Germinal center (tissue), 1 donor: Measurements from ENCODE around the gene SDC1.
"Not testable (repeated sequence)": the region's sequence is repeated elsewhere in the genome, so short reads cannot be mapped to it uniquely, and the experiment has no call there.

Experiments
- DNase-seq: peaks from one replicate; pipeline ENCODE4 v3.0.0; 2012; ENCODE audit warnings: mixed read lengths, low spot score

SDC1 gene, protein sequence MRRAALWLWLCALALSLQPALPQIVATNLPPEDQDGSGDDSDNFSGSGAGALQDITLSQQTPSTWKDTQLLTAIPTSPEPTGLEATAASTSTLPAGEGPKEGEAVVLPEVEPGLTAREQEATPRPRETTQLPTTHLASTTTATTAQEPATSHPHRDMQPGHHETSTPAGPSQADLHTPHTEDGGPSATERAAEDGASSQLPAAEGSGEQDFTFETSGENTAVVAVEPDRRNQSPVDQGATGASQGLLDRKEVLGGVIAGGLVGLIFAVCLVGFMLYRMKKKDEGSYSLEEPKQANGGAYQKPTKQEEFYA

DNA sequence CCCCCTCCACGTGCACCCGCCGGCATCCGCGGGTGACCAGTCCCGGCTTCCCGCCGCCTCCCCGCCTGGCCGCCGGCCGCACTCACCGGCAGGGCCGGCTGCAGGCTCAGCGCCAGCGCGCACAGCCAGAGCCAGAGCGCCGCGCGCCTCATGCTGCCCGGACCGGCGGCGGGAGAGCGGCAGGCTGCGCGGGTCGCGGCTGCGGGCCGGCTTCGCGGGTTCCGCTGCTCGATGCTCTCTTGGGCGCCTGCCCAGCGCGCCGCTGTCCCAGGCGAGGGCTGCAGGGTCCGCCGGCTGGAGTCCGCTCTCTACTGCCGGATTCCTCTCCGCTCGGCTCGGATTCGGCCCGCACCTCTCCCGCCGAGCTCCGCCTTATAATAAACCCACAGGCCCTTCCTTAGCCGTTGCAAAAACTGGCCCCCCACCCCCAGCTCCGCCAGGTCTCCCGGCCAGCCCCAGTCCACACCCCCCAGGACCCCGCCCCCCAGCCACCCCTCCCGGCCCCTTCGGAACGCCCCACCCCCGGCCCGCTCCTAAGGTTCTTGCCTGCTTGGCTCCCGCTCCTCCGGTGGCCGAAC, at the start of gene SDC1:
TSS of gene SDC1 (minus strand) at position 415 of the 578 bp plus-strand sequence. CDS start at position 152, 263 bp downstream.
- peak; percentile 27 for DNase-seq

DNA sequence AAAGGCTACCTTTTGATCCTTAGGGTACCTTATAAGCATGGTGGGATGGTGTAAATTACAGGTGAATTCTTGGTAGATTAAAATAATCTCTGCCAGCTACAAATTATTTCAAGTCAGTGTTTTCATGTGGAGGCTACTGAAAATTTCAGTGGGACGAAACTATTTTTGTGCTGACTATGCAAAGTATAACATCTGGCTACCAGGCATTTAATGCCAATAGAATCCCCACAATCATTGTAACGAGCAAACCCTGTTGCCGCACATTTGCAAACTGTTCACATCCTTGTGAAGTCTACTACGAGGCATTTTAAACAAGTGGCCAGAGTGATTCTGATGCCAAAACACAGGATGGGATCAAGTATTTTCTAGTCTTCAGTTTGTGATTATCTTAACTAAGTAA, 48.1 kb upstream of the SDC1 start:
- no peak for DNase-seq

DNA sequence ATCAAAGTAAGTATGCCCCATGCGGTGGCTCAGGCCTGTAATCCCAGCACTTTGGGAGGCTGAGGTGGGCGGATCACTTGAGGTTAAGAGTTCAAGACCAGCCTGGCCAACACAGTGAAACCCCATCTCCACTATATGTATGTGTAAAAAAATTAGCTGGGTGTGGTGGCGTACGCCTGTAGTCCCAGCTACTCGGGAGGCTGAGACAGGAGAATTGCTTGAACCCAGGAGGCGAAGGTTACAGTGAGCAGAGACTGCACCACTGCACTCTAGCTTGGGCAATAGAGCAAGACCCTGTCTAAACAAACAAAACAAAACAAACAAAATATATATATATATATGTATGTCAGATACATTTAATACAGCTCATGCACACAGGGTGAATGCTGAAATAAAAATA, 43.4 kb upstream of the SDC1 start:
- DNase-seq = not testable (repeated sequence)

DNA sequence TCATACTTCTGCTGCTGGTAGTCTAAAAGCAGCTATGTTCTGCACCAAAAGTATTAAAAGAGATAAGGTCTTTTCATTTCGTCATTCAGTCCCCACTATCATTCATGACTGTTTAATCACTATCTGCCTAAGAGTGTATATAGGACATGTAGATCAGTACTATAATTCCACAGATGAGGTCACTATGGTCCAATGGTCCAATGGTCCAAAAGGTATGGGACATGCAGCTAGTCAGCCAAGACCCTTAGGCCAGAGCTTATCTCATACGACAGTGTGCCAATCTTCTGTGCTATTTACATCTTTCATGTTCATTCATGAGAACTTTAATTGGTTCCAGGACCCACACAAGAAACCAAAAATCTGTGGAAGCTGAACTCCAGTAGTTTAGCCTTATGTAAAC, 42.6 kb upstream of the SDC1 start:
- no peak for DNase-seq

DNA sequence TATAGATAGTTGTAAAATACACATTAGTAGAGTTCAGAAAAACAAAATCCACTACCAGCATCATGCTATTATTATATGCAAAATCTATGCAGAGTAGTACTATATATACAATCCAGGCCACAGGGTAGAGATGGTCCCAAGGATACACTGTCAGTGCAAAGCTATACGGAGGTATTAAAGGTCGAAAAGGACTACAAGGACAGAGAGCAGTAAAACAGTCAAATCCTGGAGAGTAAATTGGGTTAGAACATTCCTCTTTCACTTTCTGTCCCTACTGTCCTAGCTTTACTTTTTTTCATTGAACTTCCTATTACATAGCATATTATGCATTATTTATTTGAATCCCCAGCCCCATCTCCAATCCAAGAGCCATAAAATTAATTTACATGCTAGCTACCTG, 39.7 kb upstream of the SDC1 start:
- no peak for DNase-seq

DNA sequence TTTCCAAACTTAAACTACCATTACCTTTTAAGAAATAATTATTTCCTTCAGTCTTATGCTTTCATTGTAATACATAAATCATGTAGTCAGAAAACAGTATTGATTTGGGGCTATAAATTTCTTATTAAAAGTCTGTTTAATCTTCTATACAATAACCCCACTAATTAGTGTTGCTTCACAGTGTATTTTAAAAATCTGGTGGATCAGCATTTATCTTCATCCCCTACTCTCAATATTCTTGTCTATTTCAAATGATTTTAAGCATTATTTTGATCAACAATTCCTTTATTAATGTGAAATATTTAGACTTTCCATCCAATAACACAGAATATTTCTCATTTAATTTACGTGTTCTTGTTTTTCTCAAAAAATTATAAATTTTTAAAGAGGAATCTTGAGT, 32.5 kb upstream of the SDC1 start:
- DNase-seq = no peak

DNA sequence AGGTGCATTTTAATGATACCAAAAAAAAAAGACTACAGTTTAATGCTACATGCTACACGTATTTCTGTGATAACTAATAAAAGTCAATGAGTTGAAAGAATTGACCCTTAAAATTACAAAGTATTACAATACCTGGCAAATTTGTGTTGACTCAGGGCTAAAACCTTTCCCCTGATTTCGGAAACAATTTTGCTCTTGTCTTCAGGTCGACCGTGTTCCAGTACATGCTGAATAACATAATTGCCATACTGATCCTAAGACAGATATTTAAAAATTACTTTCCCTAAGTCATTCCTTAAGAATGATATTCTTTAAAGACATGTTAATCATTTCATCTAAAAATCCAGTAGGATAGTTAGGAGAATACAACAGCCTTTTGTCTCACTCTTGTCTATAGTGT, 29.8 kb upstream of the SDC1 start:
- DNase-seq = no peak

DNA sequence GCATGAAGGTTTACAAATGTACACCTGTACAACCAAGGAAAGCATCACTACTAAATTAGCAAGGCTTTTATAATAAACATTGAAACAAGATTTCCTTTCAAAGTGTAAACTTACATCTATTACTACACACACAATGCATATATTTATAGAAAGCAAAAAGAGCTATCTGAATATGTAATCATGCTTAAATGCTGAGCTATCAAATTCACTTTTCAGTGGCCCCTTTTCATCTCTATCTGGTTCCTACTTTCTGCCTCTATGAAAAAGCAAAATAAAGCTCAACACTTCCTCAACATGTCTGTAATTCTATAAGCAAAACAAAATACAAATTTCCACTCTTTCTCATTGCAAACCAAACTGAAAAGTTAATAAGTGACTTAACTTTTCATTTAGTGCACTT, 25.5 kb upstream of the SDC1 start:
- no peak for DNase-seq

DNA sequence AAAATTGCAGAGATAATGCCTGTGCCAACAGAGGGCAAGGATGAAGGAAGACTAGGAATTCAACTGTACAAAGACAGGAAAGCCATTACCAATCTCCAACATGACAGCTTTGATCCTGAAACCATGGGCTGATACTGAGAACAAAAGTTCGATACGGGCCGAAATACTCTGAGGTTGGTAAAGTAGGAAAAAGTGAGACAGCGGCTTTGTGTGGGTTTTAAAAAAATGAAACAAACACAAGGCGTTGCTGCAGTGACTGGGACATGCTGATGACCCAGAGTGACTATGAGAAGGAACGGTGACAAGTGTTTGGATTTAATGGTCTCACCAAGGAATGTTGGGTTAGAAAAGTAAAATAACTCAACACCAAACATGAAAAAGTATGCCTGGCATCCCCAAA, 24.2 kb upstream of the SDC1 start:
- DNase-seq = no peak

DNA sequence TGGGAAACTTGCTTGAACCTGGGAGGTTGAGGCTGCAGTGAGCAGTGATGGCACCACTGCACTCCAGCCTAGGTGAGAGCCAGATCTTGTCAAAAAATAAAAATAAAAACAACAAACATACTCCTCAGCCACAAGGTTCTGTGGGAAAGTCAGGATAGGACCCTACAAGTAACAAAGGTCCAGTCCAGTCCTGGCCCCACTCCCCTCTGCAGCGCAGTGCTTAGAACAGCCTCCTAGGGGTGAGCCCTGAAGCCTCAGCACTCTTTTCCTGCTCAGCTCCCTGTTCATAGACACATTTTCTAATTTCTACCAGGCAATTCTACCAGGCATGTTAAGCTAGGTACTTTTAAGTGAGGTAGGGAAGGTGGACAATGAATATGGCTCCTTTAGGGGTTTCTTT, 22.2 kb upstream of the SDC1 start:
- no peak for DNase-seq

DNA sequence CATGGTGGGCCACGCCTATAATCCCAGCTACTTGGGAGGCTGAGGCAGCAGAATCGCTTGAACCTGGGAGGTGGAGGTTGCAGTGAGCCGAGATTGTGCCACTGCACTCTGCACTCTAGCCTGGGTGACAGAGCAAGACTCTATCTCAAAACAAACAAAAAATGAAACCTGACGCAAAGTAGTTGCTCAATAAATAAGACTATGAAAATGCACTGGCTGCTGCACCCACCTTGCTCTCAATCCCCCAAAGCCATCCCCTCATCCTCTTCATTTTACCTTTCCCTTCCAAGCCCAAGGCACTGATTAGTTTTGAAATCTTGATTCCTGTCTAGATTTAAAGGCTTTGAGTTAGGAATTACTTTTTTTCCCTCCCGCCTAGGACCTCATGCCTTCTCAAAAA, 18.7 kb upstream of the SDC1 start:
- DNase-seq = not testable (repeated sequence)

DNA sequence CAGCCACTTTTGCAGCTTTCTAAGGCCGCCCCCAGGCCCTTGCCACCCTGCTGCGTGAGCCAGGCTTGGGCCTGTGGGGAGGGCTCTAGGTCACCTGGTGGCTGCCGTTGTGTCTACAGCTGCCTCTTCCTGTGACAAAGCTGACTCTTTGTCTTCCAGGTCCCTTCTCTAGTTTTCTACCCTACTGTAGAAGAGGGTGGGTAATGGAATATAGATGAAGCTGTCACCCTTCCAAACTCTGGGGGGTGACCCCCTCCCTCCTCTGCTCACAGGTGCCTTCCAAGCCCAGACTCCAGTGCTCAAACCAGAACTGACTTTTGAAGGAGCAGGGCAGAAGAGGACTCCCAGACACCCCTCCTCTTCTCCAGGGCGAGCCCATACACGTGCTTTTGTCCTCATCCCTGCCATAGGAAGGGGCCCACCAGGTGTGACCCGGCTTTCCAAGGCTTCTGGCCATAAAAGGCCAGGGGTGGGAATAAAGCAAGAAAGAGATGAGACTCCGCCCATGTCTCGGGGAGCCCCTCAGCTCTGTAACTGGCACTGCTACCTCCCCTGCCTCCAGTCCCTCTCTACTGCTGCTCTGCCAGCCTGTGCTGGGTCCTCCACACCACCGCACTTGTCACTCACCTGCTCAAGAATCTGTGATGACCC, 17.9 kb upstream of the SDC1 start:
- DNase-seq = peak; percentile 33

DNA sequence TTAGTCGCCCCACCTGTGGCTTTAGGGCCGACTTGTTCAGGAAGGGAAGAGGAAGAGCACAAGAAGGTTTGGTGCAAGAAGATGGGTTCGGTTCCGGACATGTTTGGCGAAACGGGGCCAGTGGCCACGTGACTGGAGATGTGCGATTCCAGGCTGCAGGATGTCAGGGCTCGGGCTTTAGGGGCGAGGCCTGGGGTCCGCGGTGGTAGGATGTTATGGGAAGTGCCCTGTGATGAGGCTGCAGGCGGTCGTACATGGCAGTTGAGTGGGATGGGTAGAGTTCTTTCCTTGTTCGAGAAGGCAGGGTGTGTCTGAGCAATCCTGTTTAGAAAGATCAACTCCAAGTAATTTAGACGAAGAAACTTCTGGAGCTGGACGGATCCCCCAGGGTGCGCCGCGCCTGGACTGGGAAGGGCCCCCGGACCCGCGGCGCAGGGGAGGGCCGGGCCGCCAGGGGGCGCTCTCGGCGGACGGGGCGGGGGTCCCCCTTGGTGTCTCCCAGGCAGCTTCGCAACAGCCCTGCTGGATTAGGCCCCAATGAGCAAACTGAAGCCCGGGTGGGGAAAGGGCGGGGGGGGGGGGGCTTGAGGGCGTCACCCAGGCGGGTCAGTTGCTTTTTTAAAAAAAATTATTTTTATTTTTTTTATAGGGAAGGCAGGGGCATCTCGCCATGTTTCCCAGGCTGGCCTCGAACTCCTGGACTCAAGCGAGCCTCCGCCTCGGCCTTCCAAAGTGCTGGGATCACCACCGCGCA, 17.2 kb upstream of the SDC1 start:
- DNase-seq = peak; percentile 76

DNA sequence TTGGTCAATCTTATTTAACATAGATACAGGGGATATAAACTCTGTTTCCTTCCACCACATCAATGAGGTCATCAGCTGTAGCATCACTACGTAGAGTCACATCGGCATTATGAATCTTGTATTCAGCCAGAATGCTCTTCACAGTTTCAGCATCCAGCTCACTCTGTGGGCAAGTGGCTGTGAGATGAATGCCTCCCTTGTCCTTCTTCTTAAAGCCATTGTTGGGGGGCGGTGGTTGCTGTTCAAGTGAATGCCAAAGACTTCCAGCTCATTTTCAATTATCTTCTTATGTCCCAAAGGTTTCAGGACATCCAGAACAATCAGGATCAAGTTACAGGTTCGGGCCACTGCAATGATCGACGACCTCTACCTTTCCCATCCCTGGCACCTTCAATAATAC, 15.4 kb upstream of the SDC1 start:
- DNase-seq = not testable (repeated sequence)

DNA sequence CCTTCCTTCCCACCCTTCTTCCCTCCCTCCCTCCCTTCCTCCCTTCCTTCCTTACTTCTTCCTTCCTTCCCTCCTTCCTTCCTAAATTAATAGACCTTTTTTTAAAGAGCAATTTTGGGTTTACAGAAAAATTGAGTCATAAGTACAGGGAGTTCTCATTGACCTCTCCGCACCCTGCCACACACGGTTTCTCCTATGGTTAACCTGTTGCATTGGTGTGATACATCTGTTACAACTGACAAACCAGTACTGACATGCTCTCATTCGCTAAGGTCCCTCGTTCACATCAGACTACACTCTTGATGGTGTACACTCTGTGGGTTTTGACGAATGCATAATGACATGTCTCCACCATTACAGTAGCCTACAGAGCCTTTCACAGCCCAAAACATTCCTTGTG, 11.6 kb upstream of the SDC1 start:
- DNase-seq = no peak

DNA sequence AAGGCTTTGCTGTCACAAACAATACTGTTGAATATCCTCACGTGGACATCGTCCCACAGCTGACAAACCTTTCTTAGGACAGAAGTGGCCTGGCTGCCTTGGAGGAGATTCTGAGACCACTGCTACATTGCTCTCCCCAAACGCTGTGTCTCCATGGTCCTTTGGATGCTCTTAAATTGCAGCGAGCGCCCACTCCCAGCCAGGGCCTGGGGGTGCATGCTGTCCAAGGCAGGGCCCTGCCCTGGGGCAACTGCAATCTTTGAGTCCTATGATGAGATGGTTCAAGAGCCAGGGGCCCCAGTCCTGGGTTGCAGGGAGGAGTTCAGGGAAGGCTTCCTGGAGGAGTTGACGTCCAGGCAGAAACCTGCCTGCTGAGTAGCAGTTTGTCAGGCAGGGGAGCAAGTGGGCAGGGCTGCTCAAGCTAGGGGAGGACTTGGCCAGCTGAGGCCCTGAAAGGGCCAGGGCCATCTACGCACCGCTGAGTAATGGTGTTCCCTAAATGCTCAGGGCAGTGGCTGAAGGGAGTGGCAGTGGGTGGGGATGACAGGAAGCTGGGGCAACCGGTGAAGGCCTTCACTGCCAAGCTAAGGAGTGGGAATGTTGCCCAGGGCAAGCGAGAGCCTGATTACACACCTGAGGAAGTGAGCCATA, 10.8 kb upstream of the SDC1 start:
- DNase-seq = no peak

DNA sequence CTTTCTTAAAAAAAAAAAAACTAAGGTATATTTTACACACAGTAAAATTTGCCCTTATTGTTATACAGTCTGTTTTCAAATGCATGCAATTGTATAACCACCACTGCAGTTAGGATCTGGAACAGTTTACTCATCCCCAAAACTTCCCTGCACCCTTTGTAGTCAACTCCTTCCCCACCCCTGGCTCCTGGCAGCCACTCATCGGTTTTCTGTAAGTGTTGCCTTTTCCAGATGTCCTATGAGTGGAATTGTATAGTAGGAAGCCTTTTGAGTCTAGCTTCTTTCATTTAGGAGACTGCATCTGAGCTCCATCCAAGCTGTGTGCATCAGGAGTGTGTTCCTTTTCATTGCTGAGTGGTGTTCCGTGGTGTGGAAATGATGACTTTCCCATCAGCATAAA, 9.7 kb upstream of the SDC1 start:
- DNase-seq = not testable (repeated sequence)

DNA sequence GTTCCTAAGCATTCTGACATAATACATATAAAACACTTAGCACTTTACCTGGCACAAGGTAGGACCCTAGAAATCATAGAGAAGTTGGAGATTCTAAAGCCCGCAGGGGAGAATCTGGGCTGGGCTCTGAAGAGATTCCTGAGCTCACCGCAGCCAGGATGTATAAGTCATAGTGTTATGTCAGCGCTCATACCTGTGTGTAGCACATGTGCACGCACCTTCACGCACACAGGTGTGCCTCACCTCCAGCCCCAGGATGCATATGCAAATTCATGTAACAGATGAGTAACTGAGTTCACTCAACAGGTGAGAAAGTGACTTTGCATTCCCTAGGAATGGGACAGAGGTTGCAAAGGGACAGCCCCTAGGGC, 7.9 kb upstream of the SDC1 start:
- DNase-seq = no peak

DNA sequence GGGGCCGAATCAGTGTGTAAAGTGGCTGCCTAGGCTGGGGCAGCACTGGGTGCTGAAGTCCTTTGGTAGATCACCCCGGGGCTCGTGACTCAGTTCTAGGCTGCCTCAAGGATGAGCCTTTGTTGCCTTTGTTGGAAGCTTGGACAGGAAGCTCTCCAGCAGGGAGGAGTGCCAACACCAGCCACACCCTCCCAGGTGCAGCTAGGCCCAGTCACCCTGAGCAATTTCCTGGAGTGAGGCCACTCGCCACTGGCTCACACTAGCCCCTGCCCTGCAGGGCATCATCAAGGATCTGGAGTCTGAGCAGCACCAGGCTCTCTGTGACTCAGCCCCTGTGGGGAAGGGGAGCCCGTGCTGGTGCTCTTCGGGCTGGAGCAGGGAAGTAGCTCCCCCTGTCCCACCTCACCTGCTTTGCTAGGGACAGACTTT, 6.7 kb upstream of the SDC1 start:
- no peak for DNase-seq

DNA sequence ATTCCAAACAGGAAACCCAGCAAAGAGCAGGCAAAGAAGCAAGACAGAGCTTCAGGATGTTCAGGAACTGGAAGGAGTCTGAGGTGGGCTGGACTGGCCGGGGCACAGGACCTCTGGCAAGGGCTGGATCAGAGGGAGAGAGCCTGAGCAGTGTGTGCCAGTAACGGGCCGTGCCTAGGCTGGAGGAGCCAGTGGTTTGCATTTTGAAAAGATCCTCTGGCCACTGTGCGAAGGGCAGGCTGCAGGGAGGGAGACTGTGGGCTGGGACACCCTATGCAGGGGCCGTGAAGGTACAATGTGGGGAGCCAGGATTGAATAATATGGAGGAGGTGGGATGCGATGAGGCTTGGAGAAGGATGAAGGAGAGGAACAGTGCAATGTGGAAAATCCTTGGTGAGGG, 6.2 kb upstream of the SDC1 start:
- DNase-seq = no peak

DNA sequence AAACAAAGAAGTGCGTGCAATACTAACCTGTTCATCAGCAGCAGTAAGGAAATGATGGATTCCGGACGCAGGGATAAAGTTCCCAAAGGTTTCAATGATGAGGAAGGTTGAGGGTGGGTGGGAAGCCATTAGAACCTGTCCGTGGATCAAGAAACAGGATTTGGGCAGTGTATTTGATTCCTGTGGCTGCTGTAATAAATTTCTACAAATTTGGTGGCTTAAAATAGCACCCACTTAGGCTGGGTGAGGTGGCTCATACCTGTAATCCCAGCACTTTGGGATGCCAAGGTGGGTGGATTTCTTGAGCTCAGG, 5.1 kb upstream of the SDC1 start:
- DNase-seq = no peak

DNA sequence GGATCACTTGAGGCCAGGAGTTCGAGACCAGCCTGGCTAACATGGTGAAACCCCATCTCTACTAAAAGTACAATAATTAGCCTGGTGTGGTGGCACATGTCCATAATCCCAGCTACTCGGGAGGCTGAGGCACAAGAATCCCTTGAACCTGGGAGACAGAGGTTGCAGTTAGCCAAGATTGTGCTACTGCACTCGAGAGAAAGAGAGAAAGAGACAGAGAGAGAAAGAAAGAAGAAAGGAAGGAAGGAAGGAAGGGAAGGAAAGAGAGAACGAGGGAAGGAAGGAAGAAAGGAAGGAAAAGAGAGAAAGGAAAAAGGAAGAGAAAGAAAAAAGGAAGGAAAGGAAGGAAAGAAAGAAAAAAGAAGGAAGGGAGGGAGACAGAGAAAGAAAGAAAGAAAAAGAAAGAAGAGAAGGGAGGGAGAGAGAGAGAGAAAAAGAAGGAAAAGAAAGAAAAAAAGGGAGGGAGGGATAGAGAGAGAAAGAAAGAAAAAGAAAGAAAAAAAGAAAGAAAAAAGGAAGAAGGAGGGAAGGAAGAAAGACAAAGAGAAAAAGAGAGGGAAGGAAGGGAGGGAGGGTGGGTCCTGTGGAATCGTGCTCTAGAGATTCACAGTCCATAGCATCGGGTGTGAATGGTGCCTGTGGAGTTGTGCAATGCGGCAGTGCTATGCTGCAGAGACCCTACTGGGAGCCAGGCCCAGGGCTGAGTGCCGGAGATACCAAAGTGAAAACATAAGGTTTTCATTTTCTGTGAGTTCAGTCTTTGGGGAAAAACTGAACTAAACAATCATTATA, 4.6 kb upstream of the SDC1 start:
- DNase-seq = no peak
